Lung (tissue), 12 donors: ENCODE data around the gene B3GAT3. TPM values are rescaled to one million over a fixed set of nuclear protein-coding genes. Genes with fewer than 3 reads are reported as not detected.

Experiments used
- ATAC-seq: fragments of 200-7000 bp; cut with Tn5 transposase; one replicate; pipeline ENCODE4 v1.9.1; 2020; ENCODE audit warnings: moderate number of reproducible peaks; ENCODE audit not compliant: insufficient read depth, low FRiP score
- DNase-seq, 3 donors: peaks; one replicate each; pipeline ENCODE4 v3.0.0-alpha.2; 2013 to 2017
- H3K27ac ChIP-seq, 2 donors: one replicate each; pipeline ENCODE4 v1.5.1; 2013; ENCODE audit warnings: mild to moderate bottlenecking in 2 of 2, moderate library complexity in 2 of 2, control low read depth in 1 of 2, inconsistent platforms in 1 of 2, low read depth in 1 of 2, low read length in 1 of 2
- H3K27me3 ChIP-seq, 3 donors: one replicate each; pipeline ENCODE4 v1.5.1; 2013; ENCODE audit warnings: low read length in 2 of 3; ENCODE audit not compliant: control insufficient read depth in 3 of 3, insufficient read depth in 3 of 3
- H3K36me3 ChIP-seq, 4 donors: one replicate each; pipeline ENCODE4 v1.5.1; 2013; ENCODE audit warnings: low read length in 4 of 4, mild to moderate bottlenecking in 1 of 4, moderate library complexity in 1 of 4; ENCODE audit not compliant: control insufficient read depth in 4 of 4, insufficient read depth in 4 of 4
- H3K4me1 ChIP-seq, 5 donors: one replicate each; pipeline ENCODE4 v1.5.1; 2013; ENCODE audit warnings: low read length in 5 of 5, mild to moderate bottlenecking in 2 of 5, moderate library complexity in 1 of 5; ENCODE audit not compliant: control insufficient read depth in 5 of 5, insufficient read depth in 5 of 5
- H3K4me3 ChIP-seq: one replicate; pipeline ENCODE4 v1.5.1; 2013; ENCODE audit warnings: mild to moderate bottlenecking, control low read depth, moderate library complexity
- H3K9ac ChIP-seq, 2 donors: one replicate each; pipeline ENCODE4 v1.5.1; 2013; ENCODE audit warnings: low read length in 2 of 2, control low read depth in 1 of 2; ENCODE audit not compliant: insufficient read depth in 1 of 2
- H3K9me3 ChIP-seq, 4 donors: one replicate each; pipeline ENCODE4 v1.5.1; 2013; ENCODE audit warnings: low read length in 3 of 4, mild to moderate bottlenecking in 1 of 4, moderate library complexity in 1 of 4; ENCODE audit not compliant: control insufficient read depth in 4 of 4, insufficient read depth in 3 of 4
- whole genome bisulfite sequencing, 2 donors: extraction: QIAGEN DNeasy Blood & Tissue Kit; methylation state at CpG; one replicate each; pipeline ENCODE4 v1.1.7; 2013; 5-methylcytosine and 5-hydroxymethylcytosine counted together
- polyA plus RNA-seq, 2 donors: library from polyadenylated mRNA; stranded (reverse); fragments of 200-250 nt; gene quantifications; one replicate each; pipeline ENCODE4 v1.2.1, GENCODE V29; 2013
- total RNA-seq, 2 donors: library from RNA; depleted of rRNA in 1 of 2; stranded (reverse); fragments of >200 nt in 1 of 2; gene quantifications; one replicate each; pipeline ENCODE4 v1.2.1, GENCODE V29; 2014 to 2021
- TF ChIP-seq, protein P1 (sequence below): IDR thresholded peaks from 2 replicates; pipeline ENCODE4 v1.5.1; 2012; ENCODE audit warnings: mild to moderate bottlenecking; ENCODE audit errors: control extremely low read depth, extremely low read depth
- donor health status: control.
- donor health status: control.
- donor health status: Bipolar disorder and iron deficiency.
- donor health status: healthy.
- donor health status: DM: yes; HTN: yes; CAD: no.

Gene B3GAT3
- total and polyA plus RNA-seq, 4 donors: 14.6 to 58.0 (median 49.5) TPM

DNA sequence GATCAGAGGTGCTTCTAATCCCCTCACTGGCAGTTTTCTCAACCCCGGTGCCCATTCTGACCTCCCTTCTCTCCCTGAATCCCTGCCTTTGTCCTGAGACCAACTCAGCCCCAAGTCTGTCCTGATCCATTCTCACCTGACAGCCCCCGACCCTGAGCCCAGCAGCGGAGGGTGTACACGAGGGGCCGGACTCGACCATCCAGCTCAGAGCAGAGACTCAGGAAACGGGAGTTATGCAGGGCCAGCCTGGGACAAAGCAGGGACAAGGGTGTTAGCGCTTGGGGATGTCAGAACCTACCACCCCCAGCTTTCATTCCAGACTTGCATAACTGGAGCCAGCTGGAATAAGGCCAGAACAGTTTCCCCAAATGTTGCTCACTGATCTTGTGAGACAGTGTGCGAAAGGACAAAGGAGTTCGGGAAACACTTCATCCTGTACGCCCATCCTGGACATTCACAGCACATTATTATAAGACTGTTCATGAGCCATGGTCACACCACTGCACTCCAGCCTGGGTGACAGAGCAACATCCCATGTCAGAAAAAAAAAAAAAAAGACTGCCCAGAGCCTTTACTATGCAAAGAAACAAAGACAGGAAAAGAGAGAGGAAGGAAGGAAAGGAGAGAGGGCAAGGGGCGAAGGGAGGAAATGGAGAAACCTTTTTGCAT is 44.6 kb downstream of the B3GAT3 start:
- H3K9me3 ChIP-seq: no peaks in the 10 kb centered on the region
- peak overlapping the region; percentile 25 to 91 for H3K27ac ChIP-seq
- peaks cover 2 to 27% (median 19%) of the 10 kb centered on the region in 4 donors for H3K36me3 ChIP-seq
- no peaks in the 10 kb centered on the region for H3K27me3 ChIP-seq
- peaks cover 0 to 24% (median 12%) of the 10 kb centered on the region in 5 donors for H3K4me1 ChIP-seq
- TF ChIP-seq, protein P1, sequence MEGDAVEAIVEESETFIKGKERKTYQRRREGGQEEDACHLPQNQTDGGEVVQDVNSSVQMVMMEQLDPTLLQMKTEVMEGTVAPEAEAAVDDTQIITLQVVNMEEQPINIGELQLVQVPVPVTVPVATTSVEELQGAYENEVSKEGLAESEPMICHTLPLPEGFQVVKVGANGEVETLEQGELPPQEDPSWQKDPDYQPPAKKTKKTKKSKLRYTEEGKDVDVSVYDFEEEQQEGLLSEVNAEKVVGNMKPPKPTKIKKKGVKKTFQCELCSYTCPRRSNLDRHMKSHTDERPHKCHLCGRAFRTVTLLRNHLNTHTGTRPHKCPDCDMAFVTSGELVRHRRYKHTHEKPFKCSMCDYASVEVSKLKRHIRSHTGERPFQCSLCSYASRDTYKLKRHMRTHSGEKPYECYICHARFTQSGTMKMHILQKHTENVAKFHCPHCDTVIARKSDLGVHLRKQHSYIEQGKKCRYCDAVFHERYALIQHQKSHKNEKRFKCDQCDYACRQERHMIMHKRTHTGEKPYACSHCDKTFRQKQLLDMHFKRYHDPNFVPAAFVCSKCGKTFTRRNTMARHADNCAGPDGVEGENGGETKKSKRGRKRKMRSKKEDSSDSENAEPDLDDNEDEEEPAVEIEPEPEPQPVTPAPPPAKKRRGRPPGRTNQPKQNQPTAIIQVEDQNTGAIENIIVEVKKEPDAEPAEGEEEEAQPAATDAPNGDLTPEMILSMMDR: no peak
- no peak overlapping the region for H3K4me3 ChIP-seq
- ATAC-seq (no peak), DNase-seq (peak; percentile 40 to 76 (median 53))
- H3K9ac ChIP-seq: no peak overlapping the region
- 56 to 60% methylated on average over 12 of the region's 12 CpGs for WGBS, 2 donors

DNA sequence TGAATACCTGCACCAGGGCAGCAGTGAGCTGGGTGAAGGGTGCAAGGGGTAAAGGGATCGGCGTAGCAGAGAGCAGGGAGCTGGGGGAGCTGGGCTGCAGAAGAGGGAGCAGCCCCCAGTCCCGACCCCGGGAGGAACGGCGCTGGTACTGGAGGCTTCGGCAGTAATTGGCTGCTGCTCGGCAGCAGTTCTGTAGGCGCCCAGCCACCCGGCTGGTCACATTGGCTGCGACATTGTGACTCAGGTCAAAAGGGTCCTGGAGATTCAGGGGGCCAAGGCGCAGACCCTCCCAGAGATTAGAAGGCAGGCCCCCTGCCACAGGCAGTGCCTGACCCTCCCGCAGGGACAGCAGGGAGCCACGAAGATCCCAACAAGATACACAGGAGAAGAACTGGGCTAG is 45.9 kb downstream of the B3GAT3 start:
- ATAC-seq: no peak
- Histone ChIP-seq H3K4me1 (peaks cover 0 to 24% (median 15%) of the 10 kb centered on the region in 5 donors), H3K9me3 (no peaks in the 10 kb centered on the region), H3K27ac (peak overlapping the region; percentile 13 to 91), H3K27me3 (no peaks in the 10 kb centered on the region), H3K4me3 (no peak overlapping the region), H3K9ac (no peak overlapping the region), H3K36me3 (peaks cover 2 to 28% (median 24%) of the 10 kb centered on the region in 4 donors)
- no peak for DNase-seq
- 84 to 89% methylated on average over 14 of the region's 14 CpGs for WGBS, 2 donors
- TF ChIP-seq, protein P1: no peak

DNA sequence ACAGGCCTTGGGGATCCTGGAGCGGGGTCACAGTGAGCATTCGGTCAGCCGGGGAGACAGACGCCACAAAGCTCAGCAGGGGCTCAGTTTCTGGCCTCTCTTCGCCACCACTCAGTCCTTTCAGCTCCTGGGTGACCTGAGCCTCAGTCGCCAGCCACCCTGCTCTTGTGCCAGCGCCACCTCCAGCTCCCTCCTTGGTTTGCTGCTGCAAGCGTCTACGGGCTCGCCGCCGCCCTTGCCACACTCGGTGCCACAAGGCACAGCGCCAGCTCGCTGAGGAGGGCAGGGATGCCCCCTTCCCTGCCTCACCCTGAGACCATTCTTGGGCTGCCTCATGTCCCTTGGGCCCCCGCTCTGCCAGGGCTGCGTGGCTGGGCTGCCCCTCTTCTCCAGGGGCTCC is 46.6 kb downstream of the B3GAT3 start:
- no peak overlapping the region for H3K4me3 ChIP-seq
- H3K27ac ChIP-seq: peak overlapping the region; percentile 91 to 92
- peak overlapping the region in 1 of 2 donors; percentile 81 for H3K9ac ChIP-seq
- no peak for DNase-seq
- ATAC-seq: no peak
- TF ChIP-seq, protein P1: no peak
- no peaks in the 10 kb centered on the region for H3K27me3 ChIP-seq
- 52 to 60% methylated on average over 16 to 17 of the region's 17 CpGs for WGBS, 2 donors
- H3K36me3 ChIP-seq: peaks cover 2 to 34% (median 26%) of the 10 kb centered on the region in 4 donors
- H3K4me1 ChIP-seq: peaks cover 0 to 24% (median 15%) of the 10 kb centered on the region in 5 donors
- H3K9me3 ChIP-seq: no peaks in the 10 kb centered on the region
